ENCODE data around the gene ZNF189.

GRCh38 chr9:101376111-101376848 lies 22.4 kb upstream of the ZNF189 start:
- TF ChIP-seq CTCF (IDR thresholded peaks at IDR 0.05) = no peak
- no peak for TF ChIP-seq POLR2A (IDR thresholded peaks at IDR 0.05)
- no peak for TF ChIP-seq EP300 (IDR thresholded peaks at IDR 0.05)
- no peak for TF ChIP-seq POLR2AphosphoS5 (IDR thresholded peaks at IDR 0.05)

Measured in suprapubic skin (tissue), 4 donors.